ENCODE measurements around the gene ZNF668.

The ZNF668 gene

GRCh38 chr16:31073970-31074813 is at the start of gene ZNF668, which contains the start of gene ZNF646:
Gene ZNF668 (minus strand): TSS chr16:31074240. CDS start chr16:31064459, 9,781 bp downstream.
Gene ZNF646 (plus strand): TSS chr16:31074422. CDS start chr16:31076325, 1,903 bp downstream.
- peak; percentile 99 for DNase-seq

GRCh38 chr16:31120129-31120528 is 46.1 kb upstream of the ZNF668 start:
- DNase-seq, result no peak

GRCh38 chr16:31118223-31119155 is 44.4 kb upstream of the ZNF668 start:
- no peak for DNase-seq

GRCh38 chr16:31117384-31118222 is 43.6 kb upstream of the ZNF668 start, which contains the start of gene KAT8:
Gene KAT8 (plus strand): TSS chr16:31117664. CDS start chr16:31117682, 18 bp downstream.
- DNase-seq, result peak; percentile 98

- no peak for DNase-seq
These were observed 40.4 kb upstream of the ZNF668 start for GRCh38 chr16:31114468-31114867.

GRCh38 chr16:31113121-31114120 is 39.4 kb upstream of the ZNF668 start:
- DNase-seq, result peak; percentile 54

GRCh38 chr16:31112711-31113110 is 38.7 kb upstream of the ZNF668 start:
- DNase-seq, result no peak

- no peak for DNase-seq
These were observed 37.9 kb upstream of the ZNF668 start for GRCh38 chr16:31111881-31112466.

- no peak for DNase-seq
These were observed 36.3 kb upstream of the ZNF668 start for GRCh38 chr16:31110106-31111034.

- DNase-seq, result no peak
These were observed 35.6 kb upstream of the ZNF668 start for GRCh38 chr16:31109622-31110021.

- peak; percentile 15 for DNase-seq
These were observed 34.9 kb upstream of the ZNF668 start for GRCh38 chr16:31108794-31109558.

GRCh38 chr16:31108035-31108793 is 34.2 kb upstream of the ZNF668 start, which contains the start of gene BCKDK:
Gene BCKDK (plus strand): TSS chr16:31108386. CDS start chr16:31109224, 838 bp downstream.
- DNase-seq, result peak; percentile 73

GRCh38 chr16:31107465-31107867 is 33.4 kb upstream of the ZNF668 start:
- DNase-seq, result no peak

- DNase-seq, result no peak
These were observed 32.7 kb upstream of the ZNF668 start for GRCh38 chr16:31106509-31107464.

GRCh38 chr16:31105677-31106213 is 31.7 kb upstream of the ZNF668 start:
- DNase-seq, result peak; percentile 87

Data from DMS53 (cell line).